Adrenal gland (tissue), 12 donors: ENCODE data around the gene TBCC. TPM values are rescaled to one million over a fixed set of nuclear protein-coding genes. Genes with fewer than 3 reads are reported as not detected.

Source experiments
- DNase-seq, 7 donors: peaks; one replicate each; pipeline ENCODE4 v3.0.0-alpha.2; 2019 to 2020
- H3K27ac ChIP-seq, 5 donors: fragments of 200-600 bp; sonication (generic) in 4 of 5; 1 replicate in 3 of 5; 2 replicates in 2 of 5; pipeline versions ENCODE4 v1.5.1 to v1.8.0; 2016 to 2020; ENCODE audit warnings: mild to moderate bottlenecking in 1 of 5
- H3K27me3 ChIP-seq: fragments of 200-600 bp; 2 replicates; pipeline ENCODE4 v1.8.0; 2021
- H3K36me3 ChIP-seq, 2 donors: fragments of 200-600 bp; replicated peaks in 1 of 2; 1 replicate in 1 of 2; 2 replicates in 1 of 2; pipeline versions ENCODE4 v1.5.1 to v1.8.0; 2018 to 2022
- H3K4me1 ChIP-seq, 2 donors: fragments of 200-600 bp; replicated peaks in 1 of 2; 1 replicate in 1 of 2; 2 replicates in 1 of 2; pipeline versions ENCODE4 v1.5.1 to v1.8.0; 2018 to 2021
- H3K4me3 ChIP-seq, 4 donors: fragments of 200-600 bp; sonication (generic) in 3 of 4; one replicate each; pipeline ENCODE4 v1.5.1; 2016 to 2018
- H3K9me3 ChIP-seq, 3 donors: fragments of 200-600 bp; sonication (generic) in 1 of 3; replicated peaks in 1 of 3; 1 replicate in 2 of 3; 2 replicates in 1 of 3; pipeline versions ENCODE4 v1.5.1 to v1.8.0; 2016 to 2021
- POLR2A ChIP-seq, 2 donors: fragments of 450-650 bp; IDR thresholded peaks; one replicate each; pipeline ENCODE4 v1.6.1; 2017; ENCODE audit warnings: antibody characterized with exemption in 2 of 2, mild to moderate bottlenecking in 2 of 2, moderate library complexity in 1 of 2
- WGBS, 4 donors: extraction: QIAGEN DNeasy Blood & Tissue Kit in 2 of 4; methylation state at CpG; one replicate each; pipeline versions ENCODE4 v1.1.5 to v1.1.7; 2013 to 2017; 5-methylcytosine and 5-hydroxymethylcytosine counted together
- intact Hi-C, 2 donors: fragments of 100-400 bp; cut with DNase I; formaldehyde crosslinking; loops; one replicate each; pipeline versions ENCODE4 v1.14.1 to v1.15.0; 2022 to 2023
- polyA plus RNA-seq, 3 donors: library from polyadenylated mRNA; stranded (reverse); fragments of 200-250 nt in 2 of 3; fragments of 350-450 nt in 1 of 3; fragmentation: Illumina TruSeq in 1 of 3; extraction: RNeasy Lipid Tissue Mini Kit (QIAGEN cat#74804) in 1 of 3; gene quantifications; one replicate each; pipeline ENCODE4 v1.2.3, GENCODE V29; 2013 to 2014
- total RNA-seq, 9 donors: library from RNA; depleted of rRNA in 4 of 9; stranded (reverse); fragments of >200 nt in 4 of 9; fragments of 120-200 nt in 1 of 9; fragmentation: NEBNext Ultra II Directional in 1 of 9; extraction: Animal tissue kit (Norgen Biotek cat#: 25700) in 1 of 9; gene quantifications; one replicate each; pipeline versions ENCODE4 v1.1.0 to v1.2.4, GENCODE V29; 2013 to 2023
- TF ChIP-seq, protein P1 (sequence below), 6 experiments: fragments of 450-650 bp in 4 of 6; fragments of 200-600 bp in 2 of 6; sonication (generic) in 1 of 6; IDR thresholded peaks; 1 replicate in 5 of 6; 2 replicates in 1 of 6; pipeline versions ENCODE4 v1.5.1 to v1.8.0; 2016 to 2021; ENCODE audit warnings: antibody characterized with exemption in 6 of 6, mild to moderate bottlenecking in 2 of 6, moderate library complexity in 1 of 6
- donor health status: healthy with polysubstance abuse.
- donor health status: Bipolar disorder and iron deficiency.
- donor health status: DM: yes; HTN: yes; CAD: no.
- donor health status: DM: no; HTN: no; CAD: no.
- donor health status: DM: no; HTN: no; CAD: no.
- donor health status: DM: yes; HTN: yes; CAD: no.

Gene TBCC
- total and polyA plus RNA-seq, 12 donors, result 15.7 to 44.8 (median 30.5) TPM

DNA sequence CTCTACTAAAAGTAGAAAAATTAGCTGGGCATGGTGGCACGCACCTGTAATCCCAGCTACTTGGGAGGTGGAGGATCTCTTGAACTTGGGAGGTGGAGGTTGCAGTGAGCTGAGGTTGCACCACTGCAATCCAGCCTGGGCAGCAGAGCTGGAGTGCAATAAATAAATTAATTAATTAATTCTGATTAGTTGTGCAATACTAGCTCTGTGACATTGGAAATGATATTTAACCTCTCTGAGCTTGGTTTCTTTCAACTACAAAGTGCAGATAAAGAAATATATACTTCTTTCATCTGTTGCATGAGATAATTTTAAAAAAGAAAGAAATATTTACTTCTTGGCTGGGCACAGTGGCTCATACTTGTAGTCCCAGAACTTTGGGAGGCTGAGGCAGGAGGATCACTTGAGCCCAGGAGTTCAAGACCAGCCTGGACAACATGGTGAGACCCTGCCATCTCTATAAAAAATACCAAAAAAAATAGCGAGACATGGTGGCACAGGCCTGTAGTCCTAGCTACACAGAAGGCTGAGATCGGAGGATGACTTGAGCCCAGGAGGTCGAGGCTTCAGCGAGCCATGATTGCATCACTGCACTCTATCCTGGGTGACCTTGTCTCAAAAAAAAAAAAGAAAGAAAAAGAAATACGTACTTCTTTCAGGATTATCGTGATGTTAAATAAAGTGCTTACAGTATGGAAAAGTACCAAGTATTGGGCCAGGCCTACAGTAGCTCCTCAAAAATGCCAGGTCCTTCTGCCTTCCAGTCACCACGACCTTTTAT, 15.6 kb upstream of the TBCC start:
- TF ChIP-seq, protein P1, sequence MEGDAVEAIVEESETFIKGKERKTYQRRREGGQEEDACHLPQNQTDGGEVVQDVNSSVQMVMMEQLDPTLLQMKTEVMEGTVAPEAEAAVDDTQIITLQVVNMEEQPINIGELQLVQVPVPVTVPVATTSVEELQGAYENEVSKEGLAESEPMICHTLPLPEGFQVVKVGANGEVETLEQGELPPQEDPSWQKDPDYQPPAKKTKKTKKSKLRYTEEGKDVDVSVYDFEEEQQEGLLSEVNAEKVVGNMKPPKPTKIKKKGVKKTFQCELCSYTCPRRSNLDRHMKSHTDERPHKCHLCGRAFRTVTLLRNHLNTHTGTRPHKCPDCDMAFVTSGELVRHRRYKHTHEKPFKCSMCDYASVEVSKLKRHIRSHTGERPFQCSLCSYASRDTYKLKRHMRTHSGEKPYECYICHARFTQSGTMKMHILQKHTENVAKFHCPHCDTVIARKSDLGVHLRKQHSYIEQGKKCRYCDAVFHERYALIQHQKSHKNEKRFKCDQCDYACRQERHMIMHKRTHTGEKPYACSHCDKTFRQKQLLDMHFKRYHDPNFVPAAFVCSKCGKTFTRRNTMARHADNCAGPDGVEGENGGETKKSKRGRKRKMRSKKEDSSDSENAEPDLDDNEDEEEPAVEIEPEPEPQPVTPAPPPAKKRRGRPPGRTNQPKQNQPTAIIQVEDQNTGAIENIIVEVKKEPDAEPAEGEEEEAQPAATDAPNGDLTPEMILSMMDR (IDR thresholded peaks at IDR 0.05), result no peak
- no peak for TF ChIP-seq POLR2A (IDR thresholded peaks at IDR 0.05)
- intact Hi-C loops, result no loop called here
- Histone ChIP-seq H3K4me1 (peaks cover 0 to 14% of the 10 kb centered on the region in 2 donors), H3K9me3 (no peaks in the 10 kb centered on the region), H3K4me3 (no peak overlapping the region), H3K36me3 (no peaks in the 10 kb centered on the region), H3K27ac (peak overlapping the region in 3 of 5 donors; percentile 22 to 66 (median 34)), H3K27me3 (no peaks in the 10 kb centered on the region)
- WGBS, 4 donors, result 55 to 69% (median 58%) methylated on average over 8 of the region's 8 CpGs
- peak in 4 of 7 donors; percentile 29 to 57 (median 38) for DNase-seq

DNA sequence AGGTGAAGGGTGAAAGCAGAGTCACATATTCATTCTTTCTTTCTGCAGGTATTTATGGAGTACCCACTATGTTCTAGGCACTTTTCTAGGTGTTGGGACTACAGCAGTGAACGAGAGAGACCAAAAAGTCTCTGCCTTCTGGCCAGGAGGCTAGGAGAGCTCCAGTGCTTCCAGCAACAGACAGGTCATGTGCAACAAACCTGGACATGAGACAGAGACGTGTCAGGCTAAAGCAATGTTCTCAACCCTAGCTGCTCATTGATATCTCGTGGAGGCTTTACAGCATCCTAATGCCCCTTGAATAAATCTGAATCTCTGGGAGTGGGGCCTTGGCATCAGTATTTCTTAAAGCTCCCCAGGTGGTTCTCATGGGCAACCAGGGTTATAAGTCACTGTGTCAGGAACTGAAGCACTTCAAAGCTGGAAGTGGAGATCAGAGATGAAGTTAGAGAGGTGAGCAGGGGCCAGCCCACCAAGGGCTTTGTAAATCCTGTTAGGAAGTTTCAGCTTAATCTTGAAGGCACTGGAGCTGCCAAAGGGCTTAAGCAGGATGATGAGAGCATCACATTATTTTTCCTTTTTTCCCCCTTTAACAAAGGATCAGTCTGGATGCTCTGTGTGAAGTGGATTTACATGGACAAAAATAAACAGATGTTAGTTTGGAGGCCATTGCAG, 13.0 kb upstream of the TBCC start:
- no peak overlapping the region for H3K27ac ChIP-seq
- no peak for DNase-seq
- intact Hi-C loops, result no loop called here
- no peaks in the 10 kb centered on the region for H3K36me3 ChIP-seq
- H3K27me3 ChIP-seq, result no peaks in the 10 kb centered on the region
- peaks cover 0 to 14% of the 10 kb centered on the region in 2 donors for H3K4me1 ChIP-seq
- H3K4me3 ChIP-seq, result no peak overlapping the region
- WGBS, 4 donors, result 94 to 97% (median 95%) methylated on average over 3 of the region's 3 CpGs
- no peaks in the 10 kb centered on the region for H3K9me3 ChIP-seq
- TF ChIP-seq POLR2A (IDR thresholded peaks at IDR 0.05), result no peak
- TF ChIP-seq, protein P1 (IDR thresholded peaks at IDR 0.05), result no peak

GRCh38 chr6:42756722-42757121, 10.8 kb upstream of the TBCC start:
- no peak overlapping the region for H3K4me3 ChIP-seq
- no peaks in the 10 kb centered on the region for H3K27me3 ChIP-seq
- no peak for TF ChIP-seq POLR2A (IDR thresholded peaks at IDR 0.05)
- TF ChIP-seq, protein P1 (IDR thresholded peaks at IDR 0.05), result no peak
- peaks cover 0 to 11% of the 10 kb centered on the region in 2 donors for H3K4me1 ChIP-seq
- H3K36me3 ChIP-seq, result no peaks in the 10 kb centered on the region
- intact Hi-C loops, result no loop called here
- 93 to 98% (median 96%) methylated on average over 7 of the region's 7 CpGs for WGBS, 4 donors
- DNase-seq, result peak in 1 of 7 donors; percentile 4
- H3K9me3 ChIP-seq, result no peaks in the 10 kb centered on the region
- no peak overlapping the region for H3K27ac ChIP-seq

DNA sequence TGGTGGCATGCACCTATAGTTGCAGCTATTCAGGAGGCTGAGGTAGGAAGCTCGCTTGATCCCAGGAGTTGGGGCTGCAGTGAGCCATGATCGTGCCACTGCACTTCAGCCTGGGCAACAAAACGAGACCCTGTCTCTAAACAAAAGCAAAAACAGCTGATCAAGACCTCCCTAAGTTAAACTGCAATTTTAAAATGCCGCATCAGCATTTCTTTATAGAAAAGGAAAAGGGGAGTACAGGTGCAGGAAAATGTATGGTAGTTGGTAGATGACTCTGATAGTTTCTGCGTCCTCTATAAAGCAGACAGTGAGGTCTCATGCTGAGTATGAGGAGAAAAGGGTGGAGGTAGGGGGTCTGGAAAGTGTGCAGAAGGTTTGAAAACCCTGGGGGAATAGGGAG, 8.9 kb upstream of the TBCC start:
- H3K36me3 ChIP-seq, result no peaks in the 10 kb centered on the region
- WGBS, 4 donors, result 92 to 98% (median 96%) methylated on average over 5 of the region's 5 CpGs
- no peaks in the 10 kb centered on the region for H3K9me3 ChIP-seq
- no peak overlapping the region for H3K27ac ChIP-seq
- H3K27me3 ChIP-seq, result no peaks in the 10 kb centered on the region
- H3K4me3 ChIP-seq, result no peak overlapping the region
- intact Hi-C loops, result no loop called here
- peaks cover 0 to 6% of the 10 kb centered on the region in 2 donors for H3K4me1 ChIP-seq
- TF ChIP-seq, protein P1 (IDR thresholded peaks at IDR 0.05), result no peak
- no peak for TF ChIP-seq POLR2A (IDR thresholded peaks at IDR 0.05)
- DNase-seq, result no peak
